ENCODE data around the gene FAM177A1. TPM values are rescaled to one million over a fixed set of nuclear protein-coding genes. Genes with fewer than 3 reads are reported as not detected.

The FAM177A1 gene
- total RNA-seq, 1 donor from 2014 or later = 44.8 TPM

- DNase-seq (ENCODE audit: low spot score in 2 of 2) = peak; percentile 57 to 77
- FAIRE-seq = no peak
Measured at GRCh38 chr14:35121887-35122695, 76.0 kb downstream of the FAM177A1 start, which contains the start of the genes PPP2R3C and PRORP. Gene PPP2R3C, minus strand, starts transcription at chr14:35121990. Its CDS starts 31 bp downstream, at chr14:35121959. Gene PRORP, plus strand, starts transcription at chr14:35122552. Its CDS starts 694 bp downstream, at chr14:35123246.

GRCh38 chr14:35122696-35123387, 76.8 kb downstream of the FAM177A1 start:
- FAIRE-seq (no peak), DNase-seq (ENCODE audit: low spot score in 2 of 2) (peak in 1 of 2 donors; percentile 16)

- no peak for DNase-seq (ENCODE audit: low spot score in 2 of 2)
- FAIRE-seq = no peak
Measured at GRCh38 chr14:35123388-35123703, 77.3 kb downstream of the FAM177A1 start.

- no peak for DNase-seq (ENCODE audit: low spot score in 2 of 2)
- FAIRE-seq = no peak
Measured at GRCh38 chr14:35124127-35124526, 78.1 kb downstream of the FAM177A1 start.

Other genes with a start within 250 kb of the FAM177A1 start
- gene BAZ1A, start 170.9 kb upstream of the FAM177A1 start, total RNA-seq = 18.3 TPM
- gene SRP54, start 63.3 kb upstream of the FAM177A1 start, total RNA-seq = 63.6 TPM
- gene PPP2R3C, start 75.7 kb downstream of the FAM177A1 start, total RNA-seq = 57.1 TPM
- 19.2 TPM for gene PRORP, start 76.3 kb downstream of the FAM177A1 start, total RNA-seq
- gene PSMA6, start 246.1 kb downstream of the FAM177A1 start, total RNA-seq = 218 TPM

Data from frontal cortex (tissue), 4 donors.